SU-DHL-6 (cell line): ENCODE data around the gene NPHS1.

Experiments used
- H2AFZ ChIP-seq: fragments of 200-600 bp; sonication (generic); 2 replicates; pipeline ENCODE4 v1.6.1; 2014; ENCODE audit warnings: low read depth, mild to moderate bottlenecking, moderate library complexity, mixed read lengths, antibody characterized with exemption, low read length; ENCODE audit not compliant: severe bottlenecking
- H3F3A ChIP-seq: fragments of 200-600 bp; shearing (Covaris generic); 2 replicates; pipeline ENCODE4 v1.6.0; 2016; ENCODE audit warnings: antibody characterized with exemption, mild to moderate bottlenecking; ENCODE audit not compliant: insufficient read depth
- H3K27ac ChIP-seq: fragments of 200-600 bp; sonication (generic); 2 replicates; pipeline ENCODE4 v1.5.1; 2016; ENCODE audit warnings: low read depth, mild to moderate bottlenecking, low read length, moderate library complexity, mixed read lengths
- H3K27me3 ChIP-seq: fragments of 200-600 bp; sonication (generic), shearing (Covaris generic); 2 replicates; pipeline ENCODE4 v1.6.0; 2014; ENCODE audit warnings: mild to moderate bottlenecking, low read length
- H3K36me3 ChIP-seq: fragments of 200-600 bp; sonication (generic); 2 replicates; pipeline ENCODE4 v1.6.1; 2014; ENCODE audit warnings: mild to moderate bottlenecking, low read length, mixed read lengths
- H3K4me2 ChIP-seq: fragments of 300-600, 200-600 bp; shearing (Covaris generic), sonication (generic); 2 replicates; pipeline ENCODE4 v1.6.0; 2014; ENCODE audit warnings: low read length, low read depth, mild to moderate bottlenecking; ENCODE audit not compliant: poor library complexity, severe bottlenecking
- H3K4me3 ChIP-seq: fragments of 200-600 bp; sonication (generic); 2 replicates; pipeline ENCODE4 v1.5.1; 2014; ENCODE audit warnings: antibody characterized with exemption, low read length, mild to moderate bottlenecking, mixed read lengths; ENCODE audit not compliant: insufficient read depth, poor library complexity, severe bottlenecking
- H3K79me2 ChIP-seq: fragments of 200-600 bp; sonication (generic); 2 replicates; pipeline ENCODE4 v1.6.1; 2014; ENCODE audit warnings: mild to moderate bottlenecking, low read length, moderate library complexity; ENCODE audit not compliant: insufficient read depth
- H3K9ac ChIP-seq: fragments of 200-600 bp; sonication (generic); 2 replicates; pipeline ENCODE4 v1.7.0; 2014; ENCODE audit warnings: mild to moderate bottlenecking, low read length
- H3K9me2 ChIP-seq: fragments of 200-600 bp; sonication (generic); replicated peaks from 2 replicates; pipeline ENCODE4 v1.6.1; 2014; ENCODE audit warnings: low read length; ENCODE audit not compliant: insufficient read depth
- H3K9me3 ChIP-seq: fragments of 200-600 bp; sonication (generic); 2 replicates; pipeline ENCODE4 v1.6.1; 2014; ENCODE audit warnings: low read length, mixed read lengths; ENCODE audit not compliant: insufficient read depth
- H4K20me1 ChIP-seq: fragments of 200-600 bp; sonication (generic); 2 replicates; pipeline ENCODE4 v1.6.1; 2014; ENCODE audit warnings: low read depth, mild to moderate bottlenecking, antibody characterized with exemption, low read length, moderate library complexity, mixed read lengths
- CTCF ChIP-seq: fragments of 200-600 bp; sonication (generic); IDR thresholded peaks from one replicate; pipeline ENCODE4 v1.5.1; 2017; ENCODE audit warnings: antibody characterized with exemption, mild to moderate bottlenecking, low read length, moderate library complexity; ENCODE audit not compliant: insufficient read depth, poor library complexity, severe bottlenecking
- EZH2phosphoT487 ChIP-seq: fragments of 200-600 bp; sonication (generic), shearing (Covaris generic); conservative IDR thresholded peaks from 2 replicates; pipeline ENCODE4 v1.6.1; 2018; ENCODE audit warnings: mild to moderate bottlenecking, antibody characterized with exemption, low read length, moderate library complexity, mixed read lengths

Gene NPHS1

GRCh38 chr19:35822579-35822978 lies 29.7 kb downstream of the NPHS1 start:
- H3K27me3 ChIP-seq = no peaks in the 10 kb centered on the region
- TF ChIP-seq EZH2phosphoT487 (no peak), CTCF (no peak)
- no peaks in the 10 kb centered on the region for H3K9me2 ChIP-seq
- H3K79me2 ChIP-seq = no peaks in the 10 kb centered on the region
- no peak overlapping the region for H3K4me2 ChIP-seq
- H4K20me1 ChIP-seq = no peaks in the 10 kb centered on the region
- H3K36me3 ChIP-seq = no peaks in the 10 kb centered on the region
- H3F3A ChIP-seq = no peaks in the 10 kb centered on the region
- no peak overlapping the region for H3K27ac ChIP-seq
- no peaks in the 10 kb centered on the region for H3K9me3 ChIP-seq
- H3K9ac ChIP-seq = no peak overlapping the region
- no peak overlapping the region for H2AFZ ChIP-seq
- no peak overlapping the region for H3K4me3 ChIP-seq

- H3K36me3 ChIP-seq = no peaks in the 10 kb centered on the region
- H3K27me3 ChIP-seq = no peaks in the 10 kb centered on the region
- H3K79me2 ChIP-seq = no peaks in the 10 kb centered on the region
- H3K4me3 ChIP-seq = no peak overlapping the region
- no peak for TF ChIP-seq EZH2phosphoT487
- no peak for TF ChIP-seq CTCF
- no peak overlapping the region for H2AFZ ChIP-seq
- no peaks in the 10 kb centered on the region for H3K9me3 ChIP-seq
- H3K9me2 ChIP-seq = no peaks in the 10 kb centered on the region
- no peak overlapping the region for H3K9ac ChIP-seq
- no peak overlapping the region for H3K27ac ChIP-seq
- no peaks in the 10 kb centered on the region for H3F3A ChIP-seq
- no peaks in the 10 kb centered on the region for H4K20me1 ChIP-seq
- H3K4me2 ChIP-seq = no peak overlapping the region
Measured at GRCh38 chr19:35818445-35818844, 33.9 kb downstream of the NPHS1 start.

GRCh38 chr19:35816846-35817245 lies 35.5 kb downstream of the NPHS1 start:
- Histone ChIP-seq H4K20me1 (no peaks in the 10 kb centered on the region), H3K9ac (no peak overlapping the region), H3F3A (no peaks in the 10 kb centered on the region), H2AFZ (no peak overlapping the region), H3K79me2 (no peaks in the 10 kb centered on the region), H3K27me3 (no peaks in the 10 kb centered on the region), H3K4me3 (no peak overlapping the region), H3K4me2 (no peak overlapping the region), H3K9me3 (no peaks in the 10 kb centered on the region), H3K36me3 (no peaks in the 10 kb centered on the region), H3K9me2 (no peaks in the 10 kb centered on the region), H3K27ac (no peak overlapping the region)
- TF ChIP-seq CTCF = no peak
- no peak for TF ChIP-seq EZH2phosphoT487

- H3K4me3 ChIP-seq = no peak overlapping the region
- H3K79me2 ChIP-seq = no peaks in the 10 kb centered on the region
- no peaks in the 10 kb centered on the region for H3K9me3 ChIP-seq
- H3K36me3 ChIP-seq = no peaks in the 10 kb centered on the region
- H4K20me1 ChIP-seq = no peaks in the 10 kb centered on the region
- no peaks in the 10 kb centered on the region for H3F3A ChIP-seq
- H2AFZ ChIP-seq = no peak overlapping the region
- no peak overlapping the region for H3K4me2 ChIP-seq
- H3K27me3 ChIP-seq = no peaks in the 10 kb centered on the region
- no peak overlapping the region for H3K9ac ChIP-seq
- no peaks in the 10 kb centered on the region for H3K9me2 ChIP-seq
- H3K27ac ChIP-seq = no peak overlapping the region
- TF ChIP-seq EZH2phosphoT487 (no peak), CTCF (no peak)
Measured at GRCh38 chr19:35816262-35816661, 36.0 kb downstream of the NPHS1 start.
